GM21825 (cell line): ENCODE data around the gene CYTH1.
"Not testable (repeated sequence)": the region's sequence is repeated elsewhere in the genome, so short reads cannot be mapped to it uniquely, and the experiment has no call there.

Experiments
- ATAC-seq: cut with Tn5 transposase; IDR thresholded peaks from one replicate; pipeline ENCODE4 v1.9.1; 2021; ENCODE audit warnings: mild to moderate bottlenecking, moderate library complexity; ENCODE audit not compliant: unreplicated experiment

Gene CYTH1

GRCh38 chr17:78674595-78675315 lies 107.3 kb downstream of the CYTH1 start:
- no peak for ATAC-seq

GRCh38 chr17:78674156-78674555 lies 107.9 kb downstream of the CYTH1 start:
- ATAC-seq, result no peak

- no peak for ATAC-seq
These were observed 108.7 kb downstream of the CYTH1 start for GRCh38 chr17:78673395-78673794.

DNA sequence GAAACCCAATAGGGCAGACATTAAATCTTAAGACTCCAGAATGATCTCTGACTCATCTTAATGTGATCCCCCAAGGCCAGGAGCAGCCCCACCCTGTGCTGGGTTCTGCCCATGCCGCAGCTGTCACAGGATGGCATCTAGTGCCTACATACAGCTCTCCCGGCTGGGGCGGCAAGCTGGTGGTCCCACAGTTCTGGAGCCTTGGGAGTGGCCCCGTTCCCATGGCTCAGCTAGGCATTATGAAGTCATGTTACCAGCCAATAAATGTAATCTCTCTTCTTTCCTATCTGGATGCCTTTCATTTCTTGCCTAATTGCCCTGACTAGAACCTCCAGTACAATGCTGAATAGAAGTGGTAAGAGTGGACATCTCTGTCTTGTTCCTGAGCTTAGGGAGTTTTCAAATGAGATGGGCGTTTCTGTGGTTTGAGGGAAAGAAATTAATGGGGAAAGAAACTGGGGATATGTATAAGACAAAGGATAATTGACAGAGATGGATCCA lies 109.2 kb downstream of the CYTH1 start:
- no peak for ATAC-seq

GRCh38 chr17:78672005-78672404 lies 110.1 kb downstream of the CYTH1 start:
- no peak for ATAC-seq

- ATAC-seq, result not testable (repeated sequence)
These were observed 110.4 kb downstream of the CYTH1 start for GRCh38 chr17:78671726-78672001.

GRCh38 chr17:78670850-78671725 lies 111.0 kb downstream of the CYTH1 start:
- ATAC-seq, result no peak

- no peak for ATAC-seq
These were observed 112.0 kb downstream of the CYTH1 start for GRCh38 chr17:78669975-78670518.

DNA sequence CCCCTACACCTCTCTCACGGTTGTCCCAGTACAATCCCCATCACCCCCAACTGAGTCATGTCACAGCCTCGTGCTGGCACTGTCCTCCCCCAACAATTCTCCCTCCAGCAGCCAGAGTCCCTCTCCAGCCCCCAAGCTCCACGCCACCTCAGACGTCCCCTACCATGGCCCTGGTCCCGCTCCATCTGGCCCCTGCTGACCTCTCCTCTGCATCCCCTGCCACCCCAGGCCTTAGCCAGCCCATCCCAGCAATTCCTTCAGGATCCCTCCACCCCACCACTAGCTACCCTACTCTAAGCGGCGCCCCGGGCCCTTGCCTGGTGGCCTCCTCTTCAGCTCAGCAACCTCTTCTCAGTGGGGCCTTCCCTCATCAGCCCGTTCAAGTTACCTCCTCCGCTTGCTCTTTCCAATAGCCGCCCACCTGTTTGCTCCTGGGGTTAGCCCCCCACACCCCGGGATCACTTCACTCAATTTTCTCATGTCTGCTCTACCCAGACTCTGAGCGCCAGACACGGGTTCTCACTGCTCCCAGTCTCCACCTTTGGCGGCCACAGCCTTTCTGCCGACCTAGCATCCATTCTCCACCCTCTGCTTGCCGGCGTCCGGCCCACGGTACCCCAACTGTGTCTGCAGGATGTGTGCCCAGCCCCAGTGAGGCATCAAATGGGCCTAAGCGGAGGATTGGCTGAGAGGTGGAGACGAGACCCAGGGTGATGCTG lies 112.7 kb downstream of the CYTH1 start:
- ATAC-seq, result no peak

DNA sequence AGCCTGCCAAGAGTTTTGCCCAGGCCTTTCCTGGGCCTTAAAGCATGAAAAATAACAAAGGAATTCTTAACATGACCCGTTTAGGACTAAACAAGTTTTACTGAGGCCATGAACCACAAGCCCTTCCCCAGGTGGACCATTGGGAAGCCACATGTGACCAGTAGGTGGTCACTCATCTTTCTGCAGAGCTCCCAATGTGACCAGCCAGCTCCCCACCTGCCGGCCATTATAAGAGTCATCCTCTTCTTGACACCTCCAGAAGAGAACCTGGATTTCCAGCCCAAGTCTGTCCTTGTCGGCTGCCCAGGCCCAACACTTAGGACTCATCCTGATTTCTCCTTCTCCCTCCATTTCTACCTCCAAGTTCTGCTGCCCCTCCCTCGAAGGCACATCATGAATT lies 113.2 kb downstream of the CYTH1 start:
- no peak for ATAC-seq

DNA sequence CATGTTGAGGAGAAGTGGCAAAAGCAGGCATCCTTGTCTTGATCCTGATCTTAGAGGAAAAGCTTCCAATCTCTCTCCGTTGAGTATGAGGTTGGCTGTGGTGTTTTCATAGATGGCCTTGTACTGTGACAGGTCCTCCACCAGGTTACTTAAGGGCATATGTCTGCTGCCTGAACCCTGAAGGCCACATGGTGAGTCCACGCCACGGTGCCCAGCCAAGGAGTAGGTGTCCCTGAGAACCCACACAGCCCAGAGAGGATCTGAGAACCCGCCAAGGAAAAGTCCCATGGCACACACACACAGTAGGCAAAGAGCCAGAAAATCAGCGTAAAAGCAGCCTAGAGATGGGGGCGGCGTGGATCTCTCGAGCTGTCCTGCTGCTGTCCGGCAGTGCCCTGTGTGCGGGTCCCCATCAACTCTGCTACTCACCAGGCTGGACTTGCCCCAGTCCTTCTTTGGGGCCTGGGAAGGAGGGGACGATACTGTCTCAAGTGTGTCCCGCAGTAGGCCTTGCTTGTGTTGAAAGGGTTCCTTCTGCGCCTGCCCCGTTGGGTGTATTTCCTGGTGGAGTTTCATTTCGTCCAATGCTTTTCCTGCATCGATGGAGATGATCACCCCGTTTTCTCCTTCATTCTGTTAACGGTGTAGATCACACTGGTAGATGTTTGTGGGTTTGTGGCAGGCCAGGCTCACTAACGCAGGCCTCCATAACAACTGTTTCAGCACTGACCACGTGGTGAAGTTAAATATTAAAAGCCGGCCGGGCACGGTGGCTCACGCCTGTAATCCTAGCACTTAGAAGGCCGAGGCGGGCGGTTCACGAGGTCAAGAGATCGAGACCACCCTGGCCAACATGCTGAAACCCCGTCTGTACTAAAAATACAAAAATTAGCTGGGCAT lies 114.1 kb downstream of the CYTH1 start:
- no peak for ATAC-seq

DNA sequence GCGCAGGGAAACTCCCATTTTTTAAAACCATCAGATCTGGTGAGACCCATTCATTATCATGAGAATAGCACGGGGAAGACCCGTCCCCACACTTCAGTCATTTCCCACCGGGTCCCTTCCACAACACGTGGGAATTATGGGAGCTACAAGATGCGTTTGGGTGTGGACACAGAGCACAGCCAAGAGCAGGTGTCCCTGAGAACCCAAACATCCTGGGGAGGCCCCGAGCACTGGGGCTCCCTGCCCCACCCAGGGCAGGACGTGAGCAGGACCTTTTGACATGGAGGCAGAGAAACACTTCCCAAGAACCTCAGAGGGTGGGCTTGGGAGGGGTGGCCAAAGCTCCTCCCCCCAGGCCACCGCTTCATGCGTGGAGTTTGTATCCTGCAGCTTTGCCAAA lies 115.0 kb downstream of the CYTH1 start:
- no peak for ATAC-seq

- no peak for ATAC-seq
These were observed 115.8 kb downstream of the CYTH1 start for GRCh38 chr17:78665952-78666920.

DNA sequence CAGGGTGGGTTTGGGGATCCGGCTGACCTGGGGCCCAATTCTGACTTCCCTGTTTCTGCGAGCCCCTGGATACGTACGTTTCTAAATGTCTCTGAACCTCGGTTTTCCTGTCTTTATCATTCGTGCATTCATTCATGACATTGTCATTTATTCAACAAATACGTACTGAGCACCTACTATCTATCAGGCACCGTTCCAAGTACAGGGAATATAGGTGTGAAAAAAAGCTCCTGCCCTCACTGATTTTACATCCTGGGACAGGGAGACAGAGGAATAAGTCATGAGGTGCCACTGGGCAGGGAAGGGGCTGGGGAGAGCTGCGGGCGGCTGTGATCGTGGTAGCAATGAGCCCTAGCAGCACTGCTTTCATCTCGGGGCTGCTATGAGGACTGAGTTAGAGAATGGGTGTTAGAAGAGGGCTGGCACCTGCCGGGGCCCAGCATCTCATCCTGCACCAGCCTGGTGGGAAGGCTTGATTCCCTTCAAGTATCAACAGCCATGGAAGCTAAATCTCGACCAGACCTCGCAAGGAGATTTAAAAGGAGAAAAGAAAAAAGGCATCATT lies 116.6 kb downstream of the CYTH1 start:
- ATAC-seq, result no peak

DNA sequence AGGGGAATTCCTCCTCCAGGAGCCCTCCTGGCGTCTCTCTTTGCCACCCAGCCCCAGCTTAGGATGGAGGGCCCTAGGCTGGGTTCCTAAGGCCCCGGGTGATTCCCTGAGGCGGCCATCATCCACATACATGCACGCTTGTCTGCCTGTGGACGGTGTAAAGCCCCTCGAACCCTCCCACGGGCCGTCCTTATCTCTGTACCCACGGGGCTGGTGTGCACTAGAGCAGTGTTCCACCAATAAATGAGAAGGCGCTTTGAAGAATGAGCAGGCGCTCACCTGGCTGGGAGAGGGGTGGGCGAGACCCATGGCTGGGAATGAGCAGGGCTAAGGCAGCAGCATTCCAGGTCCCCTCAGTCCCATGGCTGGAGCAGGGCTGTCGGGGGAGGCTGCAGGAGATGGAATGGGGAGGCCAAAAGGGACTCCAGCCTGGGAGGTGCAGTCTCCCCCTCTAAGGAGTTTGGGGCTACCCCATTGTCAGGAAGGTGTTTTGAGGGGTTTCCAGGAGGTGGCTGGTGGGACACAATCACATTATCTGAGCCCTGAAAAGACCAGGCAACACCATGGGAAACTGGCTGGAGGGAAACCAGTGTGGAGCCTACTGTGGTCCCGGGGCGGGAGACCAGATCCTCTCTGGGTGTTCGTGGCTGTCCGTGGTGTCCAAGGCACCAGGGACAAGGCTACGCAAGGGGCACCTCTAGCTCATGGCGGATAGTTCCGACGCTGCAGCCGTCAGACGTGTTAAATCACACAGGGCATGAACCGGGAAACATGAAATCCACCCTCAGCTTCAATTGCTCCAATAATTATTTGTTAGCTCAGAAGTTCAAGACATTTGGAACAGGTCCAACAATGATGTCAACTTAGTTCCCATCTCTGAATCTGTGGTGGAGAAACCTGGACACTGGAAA lies 117.3 kb downstream of the CYTH1 start:
- ATAC-seq, result no peak

GRCh38 chr17:78661093-78661770 lies 120.8 kb downstream of the CYTH1 start:
- no peak for ATAC-seq

GRCh38 chr17:78659546-78659945 lies 122.5 kb downstream of the CYTH1 start:
- no peak for ATAC-seq
